ENCODE measurements around the gene RPL7A.
"Not testable (repeated sequence)": the region's sequence is repeated elsewhere in the genome, so short reads cannot be mapped to it uniquely, and the experiment has no call there.

GRCh38 chr9:133299996-133300395, 48.0 kb upstream of the RPL7A start:
- not testable (repeated sequence) for TF ChIP-seq CTCF (conservative IDR thresholded peaks at IDR 0.05; ENCODE audit: low read depth, low read length); EZH2phosphoT487 (IDR thresholded peaks at IDR 0.05; ENCODE audit: borderline replicate concordance, low read length); EZH2 (IDR thresholded peaks at IDR 0.05; ENCODE audit: low read length, unreplicated experiment)
